Measurements from ENCODE around the gene SLC26A2.

The SLC26A2 gene

DNA sequence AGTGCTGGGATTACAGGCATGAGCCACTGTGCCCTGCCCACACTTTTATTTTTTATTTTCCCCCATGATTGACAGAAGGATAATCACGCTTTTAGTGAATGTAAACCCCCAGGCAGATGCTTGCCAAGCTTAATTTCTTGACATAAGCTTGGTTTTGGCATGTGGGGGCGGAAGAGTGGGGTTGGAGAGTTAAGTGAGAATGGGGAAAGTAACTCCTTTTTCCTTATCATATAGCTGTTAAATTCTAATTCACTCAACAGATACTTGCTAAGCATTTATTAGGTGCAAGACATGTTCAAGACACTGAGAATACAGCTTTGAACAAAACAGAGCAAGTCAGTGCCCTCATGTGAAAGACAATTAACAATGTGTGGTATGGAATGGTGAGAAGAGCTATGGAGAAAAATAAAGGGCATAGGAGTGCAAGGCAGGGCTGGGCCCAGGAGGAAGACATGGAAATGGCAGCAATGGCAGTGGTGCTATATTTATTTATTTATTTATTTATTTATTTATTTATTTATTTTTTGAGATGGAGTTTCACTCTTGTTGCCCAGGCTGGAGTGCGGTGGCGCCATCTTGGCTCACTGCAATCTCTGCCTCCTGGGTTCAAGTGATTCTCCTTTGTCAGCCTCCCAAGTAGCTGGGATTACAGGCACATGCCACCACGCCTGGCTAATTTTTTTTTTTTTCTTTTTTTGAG, 2.2 kb downstream of the SLC26A2 start:
- FAIRE-seq = no peak

DNA sequence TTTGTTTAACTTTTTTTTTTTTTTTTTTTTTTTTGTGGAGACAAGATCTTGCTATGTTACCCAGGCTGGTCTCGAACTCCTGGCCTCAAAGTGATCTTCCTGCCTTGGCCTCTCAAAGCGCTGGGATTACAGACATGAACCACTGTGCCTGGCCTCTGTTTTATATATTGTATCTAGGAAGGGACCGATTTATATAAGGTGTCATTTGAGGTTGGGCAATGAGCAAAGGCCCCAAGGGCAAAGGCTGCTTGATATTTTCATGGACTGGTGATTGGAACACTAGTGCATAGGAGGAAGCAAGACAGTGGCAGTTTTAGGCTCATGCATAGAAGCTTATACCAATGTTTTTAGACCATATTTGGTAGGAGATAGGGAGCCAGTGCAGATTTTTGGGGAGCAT, 3.2 kb downstream of the SLC26A2 start:
- FAIRE-seq = no peak

DNA sequence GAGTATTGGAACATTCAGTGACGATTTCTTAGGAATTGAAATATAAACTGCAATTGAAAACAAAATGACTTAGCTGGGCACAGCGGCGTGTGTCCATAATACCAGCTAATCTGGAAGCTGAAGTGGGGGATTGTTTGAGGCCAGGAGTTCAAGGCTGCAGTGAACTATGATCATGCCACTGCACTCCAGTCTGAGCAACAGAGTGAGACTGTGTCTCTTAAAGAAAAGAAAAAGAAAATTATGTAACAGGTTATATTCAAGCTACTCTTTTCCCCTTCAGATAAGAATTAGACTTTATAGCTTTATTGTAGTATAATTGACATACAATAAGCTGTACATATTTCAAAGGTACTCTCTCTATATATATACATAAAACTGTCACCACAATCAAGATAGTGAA, 6.4 kb downstream of the SLC26A2 start:
- FAIRE-seq = no peak

DNA sequence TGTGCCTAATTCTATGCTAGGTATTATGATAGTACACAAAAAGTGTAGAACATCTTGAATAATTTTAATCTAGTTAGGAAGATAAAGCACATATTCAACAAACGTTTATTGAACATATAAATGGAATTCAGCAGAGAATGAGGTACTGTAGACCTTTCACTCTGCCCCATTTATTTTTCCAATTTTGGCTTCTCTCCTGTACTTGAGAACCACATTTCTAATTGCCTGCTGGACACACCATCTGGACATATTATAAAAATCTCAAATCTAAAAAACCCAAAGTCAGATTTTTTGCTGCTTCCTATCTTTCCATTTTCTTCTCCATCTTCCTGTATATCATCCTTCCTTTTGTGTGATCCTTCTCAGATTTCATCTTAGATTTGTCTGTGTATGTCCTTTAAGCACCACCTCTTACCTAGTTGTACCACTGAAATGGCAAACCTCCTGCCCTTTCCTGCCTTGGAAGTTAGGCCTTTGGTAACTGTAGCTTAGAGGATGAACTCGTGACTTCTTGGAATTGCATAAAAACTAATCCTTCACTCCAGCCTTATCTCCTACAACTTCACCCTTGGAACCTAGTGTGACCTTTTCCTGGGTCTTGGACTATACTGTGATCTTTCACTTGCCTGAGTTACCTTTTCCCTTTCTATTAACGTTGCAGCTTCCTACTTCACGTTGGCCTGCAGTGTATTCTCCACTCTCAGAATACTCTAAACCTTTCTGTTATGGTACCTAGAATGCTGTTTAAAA, 8.8 kb downstream of the SLC26A2 start:
- FAIRE-seq = no peak

DNA sequence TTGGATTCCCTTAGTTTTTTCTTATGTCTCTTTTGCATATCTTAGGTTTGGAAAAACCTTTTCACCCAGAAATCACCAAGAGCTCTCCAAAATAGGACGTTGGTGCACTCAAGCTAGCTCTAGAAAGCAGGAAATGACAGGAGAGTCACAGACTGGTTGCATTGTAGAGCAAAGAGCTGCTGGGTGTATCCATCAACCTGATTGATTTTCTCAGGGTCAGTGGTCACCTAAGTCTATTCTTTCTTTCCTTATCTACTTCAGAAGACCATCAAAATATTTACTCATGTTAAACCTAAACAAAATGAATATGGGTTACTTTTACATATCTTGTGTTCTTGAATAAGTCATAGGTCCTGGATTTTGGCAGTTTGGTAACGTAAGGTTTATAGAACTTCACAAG, 14.9 kb downstream of the SLC26A2 start:
- FAIRE-seq = no peak

DNA sequence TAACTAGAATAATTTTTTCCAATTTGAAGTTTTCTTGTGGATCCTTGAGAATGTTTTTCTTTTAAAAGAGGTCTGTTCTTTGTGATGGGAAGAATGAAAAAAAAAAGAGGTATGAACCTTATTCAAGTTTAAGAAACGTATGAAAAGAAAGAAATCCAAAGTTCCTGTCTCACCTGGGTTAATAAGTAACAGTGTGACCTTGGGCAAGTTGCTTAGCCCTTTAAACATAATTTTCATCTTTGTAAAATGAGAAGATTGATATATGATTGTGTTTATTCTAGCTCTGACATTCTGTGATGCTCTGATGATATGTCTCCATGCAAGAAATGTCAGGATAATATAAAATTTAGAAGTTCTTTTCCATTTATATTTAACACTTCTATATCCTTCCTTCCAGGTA, 19.3 kb downstream of the SLC26A2 start:
- FAIRE-seq = no peak

DNA sequence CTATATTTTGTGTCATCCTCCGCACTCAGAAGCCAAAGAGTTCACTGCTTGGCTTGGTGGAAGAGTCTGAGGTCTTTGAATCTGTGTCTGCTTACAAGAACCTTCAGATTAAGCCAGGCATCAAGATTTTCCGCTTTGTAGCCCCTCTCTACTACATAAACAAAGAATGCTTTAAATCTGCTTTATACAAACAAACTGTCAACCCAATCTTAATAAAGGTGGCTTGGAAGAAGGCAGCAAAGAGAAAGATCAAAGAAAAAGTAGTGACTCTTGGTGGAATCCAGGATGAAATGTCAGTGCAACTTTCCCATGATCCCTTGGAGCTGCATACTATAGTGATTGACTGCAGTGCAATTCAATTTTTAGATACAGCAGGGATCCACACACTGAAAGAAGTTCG, 20.6 kb downstream of the SLC26A2 start:
- no peak for FAIRE-seq

DNA sequence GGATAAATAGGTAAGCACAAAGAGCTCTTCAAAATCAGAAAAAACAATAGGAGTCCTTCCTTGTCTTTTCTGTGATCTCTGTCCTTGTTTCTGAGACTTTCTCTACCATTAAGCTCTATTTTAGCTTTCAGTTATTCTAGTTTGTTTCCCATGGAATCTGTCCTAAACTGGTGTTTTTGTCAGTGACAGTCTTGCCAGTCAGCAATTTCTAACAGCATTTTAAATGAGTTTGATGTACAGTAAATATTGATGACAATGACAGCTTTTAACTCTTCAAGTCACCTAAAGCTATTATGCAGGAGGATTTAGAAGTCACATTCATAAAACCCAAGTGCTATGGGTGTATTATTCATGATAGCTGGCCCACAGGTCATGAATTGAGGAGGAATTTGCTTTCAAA, 21.9 kb downstream of the SLC26A2 start:
- no peak for FAIRE-seq

DNA sequence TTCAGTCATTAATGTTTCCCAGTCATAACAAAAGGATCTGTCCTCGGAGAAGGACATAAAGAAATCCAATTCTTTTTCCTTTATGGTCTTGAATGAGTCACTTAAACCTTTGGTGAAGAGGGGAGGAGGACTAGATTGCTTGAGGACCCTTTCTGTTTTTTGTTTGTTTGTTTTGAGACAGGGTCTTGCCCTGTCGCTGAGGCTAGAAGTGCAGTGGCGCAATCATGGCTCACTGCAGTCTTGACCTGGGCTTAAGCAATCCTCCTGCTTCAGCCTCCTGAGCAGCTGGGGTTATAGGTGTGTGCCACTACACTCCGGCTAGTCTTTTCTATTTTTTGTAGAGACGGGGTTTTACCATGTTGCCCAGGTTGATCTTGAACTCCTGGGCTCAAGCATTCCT, 27.6 kb downstream of the SLC26A2 start:
- FAIRE-seq = no peak

DNA sequence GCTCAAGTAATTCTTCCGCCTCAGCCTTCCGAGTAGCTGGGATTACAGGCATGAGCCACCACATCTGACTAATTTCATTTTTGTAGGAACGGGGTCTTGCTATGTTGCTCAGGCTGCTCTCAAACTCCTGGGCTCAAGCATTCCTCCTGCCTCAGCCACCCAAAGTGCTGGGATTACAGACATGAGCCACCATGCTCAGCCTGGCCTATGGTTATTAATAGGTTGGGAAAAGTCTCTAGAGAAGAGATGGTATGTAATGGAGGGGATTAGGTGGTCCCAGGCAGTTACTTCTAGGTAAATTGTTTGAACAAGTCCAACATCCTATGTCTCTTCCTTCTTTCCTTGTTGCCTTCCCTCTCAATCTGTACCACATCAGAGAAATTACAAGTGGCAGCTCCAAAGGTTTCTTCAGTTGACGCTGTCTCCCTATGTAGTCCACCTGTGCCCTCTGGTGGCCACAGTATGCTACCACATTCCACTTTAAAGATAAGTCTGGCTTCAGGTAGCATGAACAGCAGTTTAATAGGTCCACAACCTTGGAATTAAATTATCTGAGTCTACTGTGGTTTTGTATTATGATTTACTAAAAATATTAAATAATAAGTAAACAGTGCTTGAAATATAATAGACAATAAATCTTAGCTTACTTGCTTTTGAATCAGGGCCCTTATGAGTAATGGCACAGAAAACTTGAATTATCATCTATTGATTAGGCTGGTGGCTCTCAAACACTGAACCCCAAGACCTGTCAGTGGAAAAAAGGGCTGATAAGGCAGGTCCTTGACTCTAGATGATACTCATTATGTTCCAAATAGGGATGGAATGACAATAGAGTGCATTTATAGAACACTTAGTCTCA, 30.2 kb downstream of the SLC26A2 start:
- peak; percentile 95 for FAIRE-seq

DNA sequence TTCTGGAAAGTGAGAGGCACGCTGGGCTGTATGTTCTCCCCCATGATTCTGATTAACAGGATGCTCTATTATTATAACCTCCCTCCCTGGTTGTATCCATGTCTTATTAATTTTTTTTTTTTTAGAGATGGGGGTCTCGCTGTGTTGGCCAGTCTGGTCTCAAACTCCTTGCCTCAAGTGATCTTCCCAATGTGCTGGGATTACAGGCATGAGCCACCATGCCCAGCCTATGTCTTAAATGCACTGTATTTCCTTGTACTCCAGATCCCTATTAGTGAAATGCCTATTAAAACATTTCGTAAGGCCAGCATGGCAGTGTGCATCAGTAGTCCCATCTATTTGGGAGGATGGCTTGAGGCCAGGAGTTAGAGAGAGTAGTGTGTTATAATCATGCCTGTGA, 32.9 kb downstream of the SLC26A2 start:
- no peak for FAIRE-seq

DNA sequence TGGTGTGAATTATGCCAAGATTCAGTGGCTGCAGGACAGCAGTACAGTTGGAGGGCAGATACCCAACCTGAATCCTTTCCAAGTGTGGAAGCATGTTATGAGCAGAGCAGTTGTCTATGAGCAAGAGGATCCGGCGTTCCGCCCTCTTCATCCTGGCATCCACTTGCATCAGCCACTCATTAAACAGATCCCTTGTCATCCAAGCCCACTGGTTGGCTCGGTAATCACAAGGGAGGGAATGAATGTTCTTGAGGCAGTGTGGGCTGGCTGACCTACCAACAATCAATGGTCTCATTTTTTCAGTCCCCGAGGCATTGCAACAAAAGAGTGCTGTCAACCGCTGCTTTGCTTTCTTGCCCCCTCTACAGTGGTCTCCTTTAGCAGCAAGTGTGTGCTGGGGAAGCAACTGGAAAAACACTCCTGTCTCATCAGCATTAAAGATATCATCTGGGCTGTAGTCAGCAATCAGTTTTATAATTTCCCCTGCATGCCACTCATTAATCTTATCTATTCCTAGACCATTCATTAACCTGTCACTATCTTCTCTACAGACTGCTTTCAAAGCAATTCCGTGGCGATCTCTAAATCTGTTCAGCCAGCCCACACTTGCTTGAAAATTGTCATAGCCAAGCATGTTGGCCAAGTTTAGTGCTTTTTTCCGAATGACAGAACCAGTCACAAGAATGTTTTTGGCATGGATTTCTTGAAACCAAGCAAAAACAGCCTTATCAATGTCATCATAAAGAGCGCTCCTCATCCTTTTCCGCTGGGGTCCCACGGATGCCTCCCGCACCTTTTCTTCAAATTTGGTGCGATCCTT, 35.0 kb downstream of the SLC26A2 start:
- no peak for FAIRE-seq

DNA sequence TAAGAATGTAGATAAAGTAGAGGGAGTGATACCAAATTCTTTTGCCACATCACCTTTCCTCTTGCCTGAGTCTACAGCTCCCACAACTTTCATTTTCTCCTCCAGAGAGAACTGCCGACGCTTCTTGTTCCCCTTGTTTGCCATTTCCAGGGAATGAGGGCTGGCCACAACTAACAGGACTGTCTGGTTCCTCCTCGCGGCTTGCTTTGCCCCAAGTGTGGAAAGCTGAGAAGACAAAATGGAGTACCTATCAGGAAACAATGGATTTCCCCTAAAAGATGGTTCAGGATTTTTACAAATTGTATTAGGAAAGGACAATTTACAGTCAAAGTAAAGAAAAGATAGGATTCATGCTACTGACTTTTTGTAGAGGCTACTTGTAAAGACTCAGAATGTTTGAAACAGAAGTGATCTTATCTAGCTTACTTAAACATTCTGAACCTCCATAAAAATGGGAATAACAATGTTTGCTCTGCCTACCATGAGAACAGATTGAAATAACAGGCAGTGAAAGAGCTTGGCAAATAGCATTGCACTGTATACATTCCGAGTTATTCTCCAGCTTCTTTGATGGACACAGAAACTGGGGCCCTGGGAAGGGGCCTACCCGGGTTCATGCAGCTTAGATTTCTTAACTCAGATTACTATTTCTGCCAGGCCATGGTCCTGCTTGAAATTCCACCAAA, 35.8 kb downstream of the SLC26A2 start:
- no peak for FAIRE-seq

DNA sequence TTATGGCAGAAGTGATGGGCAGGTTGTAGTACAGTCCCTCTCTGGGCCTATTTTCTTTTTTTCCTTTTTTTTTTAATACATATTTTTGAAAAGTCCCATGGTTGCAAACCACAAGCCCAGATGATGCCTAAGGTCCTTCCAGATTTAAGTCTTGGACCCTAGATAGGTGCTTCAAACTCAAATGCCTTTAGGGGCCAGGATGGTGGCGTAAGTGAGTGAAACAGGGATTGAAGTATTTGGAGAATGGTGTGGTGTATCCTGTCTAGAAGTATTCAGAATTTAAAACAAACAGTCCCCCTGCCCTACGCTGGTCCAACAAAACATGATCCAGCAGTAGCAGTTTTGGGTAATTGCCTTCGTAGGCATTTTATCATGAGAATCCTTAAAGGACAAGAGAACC, 37.7 kb downstream of the SLC26A2 start:
- no peak for FAIRE-seq

DNA sequence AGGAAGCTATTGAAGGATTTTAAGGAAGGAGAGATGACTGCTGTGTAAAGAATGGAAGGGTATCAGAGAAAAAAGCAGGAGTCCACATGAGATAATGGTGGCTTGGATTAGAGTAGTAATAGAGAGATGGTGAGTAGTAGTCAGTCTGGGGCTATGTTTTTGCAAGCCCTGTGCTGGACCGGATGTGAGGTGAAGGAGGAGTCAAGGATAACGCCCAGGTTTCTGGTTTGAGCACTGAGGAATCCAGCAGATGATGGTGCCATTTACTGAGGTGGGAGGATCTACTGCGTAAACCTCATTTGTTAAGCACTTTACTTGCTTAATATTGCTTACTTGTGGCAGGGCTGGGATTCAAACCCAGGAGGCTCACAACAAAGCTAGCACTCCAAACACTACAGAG, 38.8 kb downstream of the SLC26A2 start:
- no peak for FAIRE-seq

DNA sequence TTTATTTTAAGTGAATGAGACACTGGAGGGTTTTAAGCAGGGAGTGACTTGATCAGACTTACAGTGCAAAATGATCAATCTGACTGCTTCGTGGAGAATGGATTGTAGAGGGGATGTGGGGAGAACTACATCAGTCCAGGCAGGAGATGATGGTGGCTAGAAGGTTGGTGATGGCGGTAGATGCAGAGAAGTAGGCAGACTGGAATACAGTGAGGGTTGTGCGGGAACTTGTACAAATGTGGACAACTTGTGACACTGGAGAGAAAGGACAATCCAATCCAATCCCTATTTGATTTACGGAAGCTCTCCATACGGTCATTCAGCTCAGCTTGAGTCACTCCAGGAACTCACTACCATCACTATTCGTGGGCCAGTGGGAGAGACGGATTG, 39.3 kb downstream of the SLC26A2 start:
- FAIRE-seq = no peak

DNA sequence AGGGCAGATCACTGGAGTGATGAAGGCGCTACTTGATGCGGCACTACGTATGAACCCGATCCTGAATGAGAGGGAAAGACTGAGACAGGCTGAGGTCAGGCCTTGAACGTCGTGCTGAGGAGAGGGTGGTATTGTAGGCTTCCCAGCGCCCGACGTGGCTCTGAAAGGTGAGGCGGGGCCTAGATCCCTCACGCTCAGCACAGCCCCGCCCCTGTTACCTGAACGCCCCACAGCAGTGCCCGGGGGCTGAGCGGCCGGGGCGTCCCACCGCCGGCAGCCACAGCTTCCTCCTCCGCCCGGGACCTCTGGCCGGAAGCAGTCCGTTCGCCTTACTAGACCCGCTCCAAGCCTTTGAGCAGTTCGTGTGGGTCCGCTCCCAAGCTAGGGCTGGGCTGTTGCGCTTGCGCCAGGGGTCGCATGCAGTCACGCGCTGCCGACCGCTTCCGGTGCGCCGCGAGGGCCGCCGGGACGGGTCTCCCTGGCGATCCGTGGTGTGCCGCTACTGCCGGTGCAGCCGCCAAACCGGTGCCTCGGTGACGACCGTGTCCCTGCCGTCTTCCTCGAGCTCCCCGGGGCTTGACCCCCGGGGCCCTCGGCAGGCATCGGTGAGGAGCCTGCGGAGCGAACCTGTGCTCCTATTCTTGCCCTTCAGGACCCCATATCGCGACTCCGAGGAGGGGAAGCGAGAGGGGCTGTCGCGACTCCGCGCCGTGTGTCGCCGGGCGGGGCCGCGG, 39.9 kb downstream of the SLC26A2 start, which contains the start of the genes HMGXB3 and TIGD6:
HMGXB3 (plus strand) TSS at position 484 of the 734 bp plus-strand sequence. CDS start 4,114 bp downstream, outside the sequence.
TIGD6 (minus strand) TSS at position 399 of the 734 bp plus-strand sequence. CDS start 4,306 bp downstream, outside the sequence.
- FAIRE-seq = peak; percentile 72

DNA sequence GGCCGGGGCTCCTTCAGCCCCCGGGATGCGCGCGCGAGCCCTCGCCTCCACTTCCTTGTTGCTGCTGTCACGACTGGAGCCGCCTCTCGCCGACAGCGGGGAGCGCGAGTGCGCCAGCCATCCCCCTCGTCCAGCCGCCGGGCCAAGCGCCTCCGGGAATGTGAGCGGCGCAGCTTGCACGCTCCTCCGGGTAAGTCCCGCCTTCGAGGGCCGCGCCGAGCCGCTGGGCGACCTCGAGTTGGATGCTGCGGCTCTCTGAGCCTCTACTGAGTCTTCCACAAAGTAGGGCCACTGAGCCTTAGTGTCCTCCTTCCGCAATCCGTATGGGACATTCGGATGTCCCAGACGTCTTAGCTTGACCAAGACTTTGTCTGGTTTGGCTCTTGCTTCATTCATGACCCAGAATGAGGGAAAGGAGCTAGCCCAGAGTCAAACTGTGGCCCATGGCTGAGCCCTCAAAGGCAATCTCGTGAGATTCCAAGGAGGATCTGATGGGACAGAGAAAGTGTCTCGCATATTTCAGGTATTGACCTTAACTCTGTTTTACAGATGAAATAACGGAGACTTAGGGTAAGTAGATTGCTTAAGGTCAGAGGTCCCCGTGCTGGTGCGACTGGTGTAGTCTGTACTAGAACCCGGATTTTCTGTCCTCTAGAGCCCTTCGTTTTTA, 40.6 kb downstream of the SLC26A2 start:
- FAIRE-seq = no peak

DNA sequence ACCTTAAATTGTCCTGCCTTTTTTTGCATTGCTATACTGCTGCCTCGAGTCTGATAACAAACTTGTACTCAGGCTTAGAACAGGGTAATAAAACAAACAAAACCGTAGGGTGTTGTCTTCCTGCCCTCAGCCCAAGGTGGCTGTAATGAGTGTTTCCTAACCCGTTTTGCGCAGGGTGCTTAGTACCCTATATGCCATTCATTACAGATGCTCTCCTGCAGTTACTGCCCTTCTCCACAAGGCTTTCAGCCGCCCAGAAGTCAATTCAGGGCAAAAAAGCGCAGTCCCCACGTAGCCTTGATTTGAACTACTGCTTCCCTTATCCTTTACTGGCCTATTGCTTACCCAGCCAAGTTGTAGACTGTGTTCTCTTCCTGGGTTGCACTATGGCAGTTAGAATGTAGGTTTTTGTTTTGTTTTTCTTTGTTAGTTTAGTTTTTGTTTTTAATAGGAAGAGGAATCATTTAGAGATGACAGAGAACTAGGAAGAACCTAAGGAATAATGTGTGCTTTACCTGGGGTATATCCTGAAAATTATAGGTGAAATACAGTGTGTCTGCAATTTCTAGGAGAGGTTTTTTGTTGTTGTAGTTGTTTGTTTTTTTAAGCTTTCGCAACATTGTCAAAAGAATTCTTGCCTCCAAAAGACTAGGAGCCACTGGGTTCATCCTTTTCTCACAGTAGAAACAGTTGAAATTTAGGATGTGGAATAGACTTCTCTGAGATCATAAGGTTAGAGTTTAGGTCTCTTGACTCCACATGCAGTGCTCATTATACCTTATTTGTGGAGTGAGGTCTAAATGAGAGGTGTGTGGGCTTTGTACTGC, 41.3 kb downstream of the SLC26A2 start:
- FAIRE-seq = peak; percentile 46

DNA sequence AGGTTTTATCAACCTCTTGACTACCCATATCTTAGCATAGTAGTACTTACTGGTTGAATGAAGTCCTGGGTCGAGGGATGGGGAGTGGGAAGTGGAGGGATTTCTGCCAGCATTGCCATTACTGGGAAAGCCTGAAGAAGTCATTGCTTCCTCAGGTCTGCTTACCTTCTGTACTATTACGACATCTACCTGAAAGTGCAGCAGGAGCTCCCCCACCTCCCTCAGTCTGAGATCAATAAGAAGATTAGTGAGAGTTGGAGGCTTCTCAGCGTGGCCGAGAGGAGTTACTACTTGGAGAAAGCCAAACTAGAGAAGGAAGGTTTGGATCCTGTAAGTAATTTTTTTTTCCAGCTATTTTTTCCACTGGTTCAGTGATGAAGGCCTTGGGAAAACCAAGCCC, 45.8 kb downstream of the SLC26A2 start:
- FAIRE-seq = no peak
